Skeletal muscle satellite cell (primary cell): ENCODE data around the gene ACTL7B.
"Not testable (repeated sequence)": the region's sequence is repeated elsewhere in the genome, so short reads cannot be mapped to it uniquely, and the experiment has no call there.

Experiments
- H3K27me3 ChIP-seq: 2 replicates; pipeline ENCODE4 v1.7.0; 2013; ENCODE audit warnings: low read length; ENCODE audit not compliant: control insufficient read depth, insufficient read depth
- H3K36me3 ChIP-seq: 2 replicates; pipeline ENCODE4 v1.7.0; 2013; ENCODE audit warnings: mild to moderate bottlenecking, control low read depth, low read length; ENCODE audit not compliant: insufficient read depth
- H3K4me1 ChIP-seq: 2 replicates; pipeline ENCODE4 v1.7.0; 2013; ENCODE audit warnings: low read length; ENCODE audit not compliant: control insufficient read depth, insufficient read depth
- H3K4me2 ChIP-seq: 2 replicates; pipeline ENCODE4 v1.7.0; 2013; ENCODE audit warnings: mild to moderate bottlenecking, low read length
- H3K4me3 ChIP-seq: 2 replicates; pipeline ENCODE4 v1.7.0; 2013; ENCODE audit warnings: low read length
- H3K9ac ChIP-seq: 2 replicates; pipeline ENCODE4 v1.7.0; 2013; ENCODE audit warnings: mild to moderate bottlenecking, low read depth, low read length, moderate library complexity
- H3K9me3 ChIP-seq: replicated peaks from 2 replicates; pipeline ENCODE4 v1.7.0; 2013; ENCODE audit warnings: mild to moderate bottlenecking, control low read depth, low read length

The ACTL7B gene

DNA sequence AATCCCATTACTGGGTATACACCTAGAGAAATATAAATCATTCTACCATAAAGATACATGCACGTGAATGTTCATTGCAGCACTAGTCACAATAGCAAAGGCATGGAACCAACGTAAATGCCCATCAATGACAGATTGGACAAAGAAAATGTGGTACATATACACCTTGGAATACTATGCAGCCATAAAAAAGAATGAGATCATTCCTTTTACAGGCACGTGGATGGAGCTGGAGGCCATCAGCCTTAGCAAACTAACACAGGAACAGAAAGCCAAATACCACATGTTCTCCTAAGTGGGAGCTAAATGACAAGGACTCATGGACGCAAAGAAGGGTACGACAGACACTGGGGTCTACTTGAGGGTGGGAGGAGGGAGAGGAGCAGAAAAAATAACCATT lies 16.2 kb downstream of the ACTL7B start:
- H3K9me3 ChIP-seq, H3K36me3 ChIP-seq, H3K27me3 ChIP-seq, H3K9ac ChIP-seq, H3K4me2 ChIP-seq, H3K4me1 ChIP-seq, H3K4me3 ChIP-seq: not testable (repeated sequence)

DNA sequence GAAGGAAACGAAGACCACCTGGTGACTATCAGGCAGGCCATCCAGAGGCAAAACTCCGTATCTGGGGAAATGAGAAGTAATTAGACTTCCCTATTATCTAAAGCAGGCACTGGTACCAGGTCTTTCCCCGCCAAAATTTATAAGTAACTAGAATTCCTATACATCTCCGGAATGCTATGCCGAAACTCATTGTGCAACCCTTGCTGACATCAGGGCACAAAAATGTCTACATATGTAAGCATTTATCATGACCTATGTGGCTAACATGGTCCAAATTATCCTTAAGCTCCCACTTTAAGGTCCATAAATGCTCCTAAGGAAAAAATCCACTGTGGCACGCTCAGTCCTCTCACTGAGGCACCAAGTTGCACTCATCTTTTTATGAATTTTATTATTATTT lies 17.8 kb downstream of the ACTL7B start:
- Histone ChIP-seq H3K4me3 (no peak overlapping the region), H3K9me3 (no peaks in the 10 kb centered on the region), H3K4me1 (no peaks in the 10 kb centered on the region), H3K9ac (no peak overlapping the region), H3K36me3 (no peaks in the 10 kb centered on the region), H3K27me3 (no peaks in the 10 kb centered on the region), H3K4me2 (no peak overlapping the region)

GRCh38 chr9:108837530-108837929 lies 18.3 kb downstream of the ACTL7B start:
- Histone ChIP-seq H3K9ac (no peak overlapping the region), H3K4me2 (no peak overlapping the region), H3K4me1 (no peaks in the 10 kb centered on the region), H3K4me3 (no peak overlapping the region), H3K36me3 (no peaks in the 10 kb centered on the region), H3K27me3 (no peaks in the 10 kb centered on the region), H3K9me3 (no peaks in the 10 kb centered on the region)

GRCh38 chr9:108836781-108837180 lies 19.0 kb downstream of the ACTL7B start:
- H3K4me3 ChIP-seq, result no peak overlapping the region
- H3K4me2 ChIP-seq, result no peak overlapping the region
- no peaks in the 10 kb centered on the region for H3K4me1 ChIP-seq
- H3K27me3 ChIP-seq, result no peaks in the 10 kb centered on the region
- H3K36me3 ChIP-seq, result no peaks in the 10 kb centered on the region
- H3K9ac ChIP-seq, result no peak overlapping the region
- no peaks in the 10 kb centered on the region for H3K9me3 ChIP-seq

DNA sequence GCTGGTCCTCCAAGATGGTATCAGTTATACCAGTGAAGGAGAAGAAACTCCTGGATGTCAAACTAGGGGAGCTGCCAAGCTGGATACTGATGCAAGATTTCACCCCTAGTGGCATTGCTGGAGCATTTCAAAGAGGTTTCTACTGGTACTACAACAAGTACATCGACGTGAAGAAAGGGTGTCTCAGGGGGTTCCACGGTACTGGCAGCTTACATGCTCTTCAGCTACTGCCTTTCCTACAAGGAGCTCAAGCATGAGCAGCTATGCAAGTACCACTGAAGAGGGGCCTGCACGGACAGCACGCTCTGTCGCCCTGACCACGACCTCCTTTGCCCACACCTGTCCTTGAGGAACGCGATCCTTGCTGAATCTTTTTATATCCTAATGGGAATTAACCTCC lies 19.5 kb downstream of the ACTL7B start:
- H3K9ac ChIP-seq, result no peak overlapping the region
- no peaks in the 10 kb centered on the region for H3K4me1 ChIP-seq
- no peaks in the 10 kb centered on the region for H3K36me3 ChIP-seq
- no peaks in the 10 kb centered on the region for H3K9me3 ChIP-seq
- no peaks in the 10 kb centered on the region for H3K27me3 ChIP-seq
- H3K4me3 ChIP-seq, result no peak overlapping the region
- H3K4me2 ChIP-seq, result no peak overlapping the region

DNA sequence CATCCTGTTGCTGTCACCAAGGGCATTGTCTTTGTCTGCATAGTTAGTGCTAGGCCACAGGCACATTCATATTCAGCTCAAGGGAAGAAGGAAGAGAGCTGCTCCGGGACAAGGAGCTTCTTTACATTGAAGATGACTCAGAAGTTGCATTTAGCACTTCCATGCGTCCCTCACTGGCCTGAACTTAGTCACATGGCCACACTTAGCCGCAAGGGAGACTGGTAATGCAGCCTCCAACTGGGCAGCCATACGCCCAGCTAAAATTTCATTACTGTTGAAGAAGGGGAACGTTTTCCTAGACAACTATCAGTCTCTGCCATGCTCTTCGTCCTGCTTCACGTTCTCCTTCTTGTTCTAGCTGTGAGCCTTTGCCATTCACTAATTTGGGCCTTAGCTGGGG lies 20.0 kb downstream of the ACTL7B start:
- Histone ChIP-seq H3K4me2 (no peak overlapping the region), H3K27me3 (no peaks in the 10 kb centered on the region), H3K9me3 (no peaks in the 10 kb centered on the region), H3K4me3 (no peak overlapping the region), H3K9ac (no peak overlapping the region), H3K4me1 (no peaks in the 10 kb centered on the region), H3K36me3 (no peaks in the 10 kb centered on the region)

DNA sequence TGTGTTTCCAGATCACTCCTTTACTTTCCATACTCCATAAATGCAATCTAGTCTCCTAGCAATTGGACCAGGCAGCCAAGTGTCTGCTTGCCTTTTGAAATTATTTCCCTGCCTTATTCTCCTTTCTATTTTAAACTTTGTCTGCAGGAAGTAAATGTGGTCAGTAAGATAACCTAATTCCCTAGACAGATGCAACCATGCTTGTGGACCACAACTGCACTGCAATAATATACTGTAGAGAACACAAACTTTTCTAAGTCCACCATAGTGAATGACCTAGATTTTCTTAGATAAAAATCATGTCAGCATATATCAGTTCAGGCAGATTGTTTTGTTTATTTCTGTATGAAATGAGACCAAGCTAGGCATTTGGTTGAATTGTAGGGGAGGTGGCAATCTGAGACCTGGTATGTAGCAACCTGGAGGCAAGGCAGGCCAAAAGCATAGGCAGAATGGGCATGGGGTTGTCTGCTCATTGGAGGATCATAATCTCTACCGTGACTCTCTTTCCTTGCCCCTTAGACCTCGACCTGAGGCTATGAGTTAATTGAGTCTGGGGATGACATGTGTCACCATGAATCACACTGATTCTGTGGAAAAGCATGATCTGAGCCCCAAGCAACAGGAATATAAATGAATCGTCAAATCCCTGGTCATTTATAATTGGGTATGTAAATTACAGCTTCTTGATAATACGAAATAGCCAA lies 20.7 kb downstream of the ACTL7B start:
- H3K9ac ChIP-seq, result no peak overlapping the region
- no peaks in the 10 kb centered on the region for H3K36me3 ChIP-seq

GRCh38 chr9:108832179-108832500 lies 23.6 kb downstream of the ACTL7B start:
- Histone ChIP-seq H3K27me3 (no peaks in the 10 kb centered on the region), H3K4me3 (no peak overlapping the region), H3K9ac (no peak overlapping the region), H3K9me3 (no peaks in the 10 kb centered on the region), H3K4me2 (no peak overlapping the region), H3K36me3 (no peaks in the 10 kb centered on the region), H3K4me1 (no peaks in the 10 kb centered on the region)

More for the DNA sequence above, 20.7 kb downstream of the ACTL7B start:
- no peaks in the 10 kb centered on the region for H3K4me1 ChIP-seq
- no peaks in the 10 kb centered on the region for H3K9me3 ChIP-seq
- no peaks in the 10 kb centered on the region for H3K27me3 ChIP-seq
- H3K4me3 ChIP-seq, result no peak overlapping the region
- H3K4me2 ChIP-seq, result no peak overlapping the region

GRCh38 chr9:108831496-108832178 lies 24.1 kb downstream of the ACTL7B start:
- no peak overlapping the region for H3K9ac ChIP-seq
- no peaks in the 10 kb centered on the region for H3K36me3 ChIP-seq
- no peak overlapping the region for H3K4me2 ChIP-seq
- H3K4me3 ChIP-seq, result no peak overlapping the region
- no peaks in the 10 kb centered on the region for H3K27me3 ChIP-seq
- no peaks in the 10 kb centered on the region for H3K4me1 ChIP-seq
- H3K9me3 ChIP-seq, result no peaks in the 10 kb centered on the region

GRCh38 chr9:108830272-108830671 lies 25.5 kb downstream of the ACTL7B start:
- H3K4me1 ChIP-seq, result no peaks in the 10 kb centered on the region
- no peak overlapping the region for H3K9ac ChIP-seq
- H3K9me3 ChIP-seq, result no peaks in the 10 kb centered on the region
- no peak overlapping the region for H3K4me3 ChIP-seq
- no peak overlapping the region for H3K4me2 ChIP-seq
- no peaks in the 10 kb centered on the region for H3K36me3 ChIP-seq
- peaks cover 8% of the 10 kb centered on the region for H3K27me3 ChIP-seq

GRCh38 chr9:108823829-108824228 lies 32.0 kb downstream of the ACTL7B start:
- Histone ChIP-seq H3K4me2 (no peak overlapping the region), H3K9ac (no peak overlapping the region), H3K9me3 (no peaks in the 10 kb centered on the region), H3K36me3 (no peaks in the 10 kb centered on the region), H3K27me3 (peaks cover 12% of the 10 kb centered on the region), H3K4me1 (no peaks in the 10 kb centered on the region), H3K4me3 (no peak overlapping the region)

DNA sequence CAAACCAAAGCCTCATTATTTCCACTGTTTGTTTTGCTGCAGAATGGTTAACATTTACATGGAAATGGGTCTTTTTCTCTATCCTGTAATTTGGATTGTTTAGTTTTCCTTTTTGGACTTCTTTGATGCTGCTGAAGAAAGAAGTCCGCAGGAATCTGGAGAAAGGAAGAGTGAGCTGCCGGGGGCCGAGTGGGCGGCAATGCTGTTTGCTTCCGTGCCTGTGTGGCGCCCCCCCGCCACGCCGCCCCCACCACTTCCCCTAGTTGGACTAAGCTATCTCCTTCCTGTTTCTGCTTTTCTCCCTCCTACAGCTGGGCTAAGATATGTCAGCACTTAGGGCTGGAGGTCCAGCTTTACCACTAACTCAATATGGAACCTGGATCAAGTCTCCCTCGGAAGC lies 39.7 kb downstream of the ACTL7B start:
- no peak overlapping the region for H3K4me3 ChIP-seq
- no peak overlapping the region for H3K4me2 ChIP-seq
- H3K36me3 ChIP-seq, result no peaks in the 10 kb centered on the region
- H3K27me3 ChIP-seq, result no peaks in the 10 kb centered on the region
- no peaks in the 10 kb centered on the region for H3K9me3 ChIP-seq
- no peak overlapping the region for H3K9ac ChIP-seq
- no peaks in the 10 kb centered on the region for H3K4me1 ChIP-seq
